GM19328 (cell line): ENCODE results near the gene TUBA8.
"Not testable (repeated sequence)": the region's sequence is repeated elsewhere in the genome, so short reads cannot be mapped to it uniquely, and the experiment has no call there.

Experiments used
- ATAC-seq: cut with Tn5 transposase; IDR thresholded peaks from one replicate; pipeline ENCODE4 v1.9.1; 2021; ENCODE audit warnings: mild to moderate bottlenecking, moderate library complexity; ENCODE audit not compliant: unreplicated experiment

TUBA8 gene

DNA sequence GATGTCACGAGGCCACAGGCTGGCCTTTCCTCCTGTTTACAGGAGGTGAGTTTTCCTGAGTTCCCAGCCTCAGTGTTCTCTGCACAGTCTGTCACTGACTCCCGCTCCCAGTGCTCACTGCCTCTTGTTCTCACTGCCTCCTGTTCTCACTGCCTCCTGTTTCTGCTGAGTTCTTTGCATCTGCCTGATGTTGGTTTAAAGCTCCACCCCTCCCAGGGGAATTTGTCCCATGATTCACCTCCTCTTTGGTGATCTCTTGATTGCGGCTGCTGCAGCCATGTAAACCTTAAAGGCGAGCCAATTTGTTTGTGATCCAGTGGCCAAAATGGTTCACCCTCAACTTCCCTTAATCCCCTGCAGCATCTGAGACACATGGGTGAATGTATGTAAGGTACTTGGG is 6.0 kb upstream of the TUBA8 start:
- ATAC-seq: no peak

DNA sequence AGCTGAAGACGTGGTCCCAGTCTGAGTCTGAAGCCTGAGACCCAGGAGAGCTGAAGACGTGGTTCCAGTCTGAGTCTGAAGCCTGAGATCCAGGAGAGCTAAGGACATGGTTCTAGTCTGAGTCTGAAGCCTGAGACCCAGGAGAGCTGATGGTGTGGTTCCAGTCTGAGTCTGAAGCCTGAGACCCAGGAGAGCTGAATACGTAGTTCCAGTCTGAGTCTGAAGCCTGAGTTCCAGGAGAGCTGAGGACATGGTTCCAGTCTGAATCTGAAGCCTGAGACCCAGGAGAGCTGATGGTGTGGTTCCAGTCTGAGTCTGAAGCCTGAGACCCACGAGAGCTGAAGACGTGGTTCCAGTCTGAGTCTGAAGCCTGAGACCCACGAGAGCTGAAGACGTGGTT is 4.6 kb upstream of the TUBA8 start:
- ATAC-seq: not testable (repeated sequence)

DNA sequence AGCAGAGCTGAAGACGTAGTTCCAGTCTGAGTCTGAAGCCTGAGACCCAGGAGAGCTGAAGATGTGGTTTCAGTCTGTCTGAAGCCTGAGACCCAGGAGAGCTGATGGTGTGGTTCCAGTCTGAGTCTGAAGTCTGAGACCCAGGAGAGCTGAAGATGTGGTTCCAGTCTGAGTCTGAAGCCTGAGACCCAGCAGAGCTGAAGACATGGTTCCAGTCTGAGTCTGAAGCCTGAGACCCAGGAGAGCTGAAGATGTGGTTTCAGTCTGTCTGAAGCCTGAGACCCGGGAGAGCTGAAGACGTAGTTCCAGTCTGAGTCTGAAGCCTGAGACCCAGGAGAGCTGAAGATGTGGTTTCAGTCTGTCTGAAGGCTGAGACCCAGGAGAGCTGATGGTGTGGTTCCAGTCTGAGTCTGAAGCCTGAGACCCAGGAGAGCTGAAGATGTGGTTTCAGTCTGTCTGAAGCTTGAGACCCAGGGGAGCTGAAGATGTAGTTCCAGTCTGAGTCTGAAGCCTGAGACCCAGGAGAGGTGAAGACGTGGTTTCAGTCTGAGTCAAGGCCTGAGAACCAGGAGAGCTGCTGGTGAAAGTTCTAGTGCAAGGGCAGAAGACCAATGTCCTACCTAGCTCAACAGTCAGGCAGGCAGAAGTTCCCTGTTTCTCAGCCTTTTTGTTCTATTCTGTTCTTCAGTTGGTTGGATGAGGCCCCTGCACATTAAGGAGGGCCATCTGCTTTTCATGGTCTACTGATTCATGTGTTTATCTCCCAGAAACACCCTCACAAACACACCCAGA is 3.9 kb upstream of the TUBA8 start:
- not testable (repeated sequence) for ATAC-seq

DNA sequence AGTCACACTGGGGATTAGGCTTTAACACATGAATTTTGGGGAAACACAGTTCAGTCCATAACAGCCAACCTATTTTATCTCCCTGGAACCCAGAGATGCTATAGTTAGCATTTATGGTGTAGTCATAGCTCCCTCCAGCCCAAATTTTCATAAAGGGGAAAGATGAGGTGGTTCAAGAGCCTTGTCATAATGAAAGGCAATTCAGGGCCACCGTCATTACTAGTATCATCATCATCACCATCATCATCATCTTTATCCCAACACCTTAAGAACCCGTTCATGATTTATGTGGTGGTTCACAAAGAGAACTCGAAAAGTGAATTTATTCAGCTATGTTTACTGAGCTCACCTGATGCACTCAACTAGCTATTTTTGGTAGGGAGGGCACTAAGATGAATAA is 2.4 kb upstream of the TUBA8 start:
- no peak for ATAC-seq

- no peak for ATAC-seq
Observed at GRCh38 chr22:18109410-18110193, 1.0 kb upstream of the TUBA8 start.

DNA sequence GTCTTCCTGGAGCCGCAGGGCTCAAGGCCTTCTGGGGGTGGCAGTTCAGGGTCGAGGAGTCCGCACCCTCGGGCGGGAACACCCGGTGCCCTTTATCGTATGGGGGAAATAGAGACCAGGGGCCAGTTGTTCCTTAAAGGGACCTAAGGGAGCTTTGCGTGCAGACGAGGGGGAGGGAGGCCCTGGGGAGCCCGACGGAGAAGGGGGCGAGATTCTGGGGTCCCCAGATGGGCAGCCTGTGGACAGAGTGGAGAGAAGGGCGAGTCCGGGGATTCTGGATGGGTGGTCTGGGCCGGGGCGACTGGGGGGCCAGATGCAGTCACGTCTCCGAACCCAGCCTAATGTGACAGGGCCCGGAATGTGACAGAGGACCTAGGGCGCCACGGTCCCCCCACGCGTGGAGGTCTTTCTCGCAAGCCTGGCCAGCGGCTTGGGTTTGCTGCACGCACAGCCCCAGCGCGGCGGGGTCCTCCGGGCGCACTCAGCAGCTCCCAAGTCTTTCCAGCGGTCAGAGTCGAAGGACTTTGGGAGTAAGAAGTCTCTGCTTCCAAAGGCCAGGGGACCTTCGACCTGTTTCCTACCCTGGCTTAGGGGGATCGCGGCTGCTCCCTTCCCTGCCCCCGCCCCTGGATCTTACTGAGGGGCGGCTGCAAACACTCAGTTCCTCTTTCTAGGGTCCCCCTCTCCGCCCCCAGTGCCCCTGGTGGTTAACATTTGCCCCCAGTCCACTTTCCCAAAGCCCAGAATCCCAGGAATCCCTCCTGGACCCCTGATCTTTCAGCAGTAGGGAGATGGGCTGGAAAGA is 547 bp downstream of the TUBA8 start:
- no peak for ATAC-seq

- ATAC-seq: no peak
Observed at GRCh38 chr22:18111759-18112330, 1.2 kb downstream of the TUBA8 start.

DNA sequence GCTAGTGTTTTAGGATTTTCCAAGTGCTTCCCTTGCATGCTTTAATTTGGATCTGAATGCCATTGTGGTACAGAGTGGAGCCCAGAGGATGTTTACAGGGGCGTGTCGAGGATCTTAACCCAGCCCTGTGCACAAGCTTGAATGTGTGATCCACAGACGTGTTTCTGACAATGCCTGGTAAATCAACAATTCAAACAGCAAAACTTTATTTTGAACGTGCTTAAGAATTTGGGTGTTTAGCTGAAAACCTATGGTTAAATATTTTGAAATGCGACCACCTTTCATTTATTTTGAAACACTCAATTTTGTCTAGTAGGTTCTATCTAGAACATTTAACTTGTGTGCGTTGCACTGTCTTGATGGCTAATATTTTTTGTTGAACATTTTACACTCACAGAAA is 1.8 kb downstream of the TUBA8 start:
- ATAC-seq: no peak

DNA sequence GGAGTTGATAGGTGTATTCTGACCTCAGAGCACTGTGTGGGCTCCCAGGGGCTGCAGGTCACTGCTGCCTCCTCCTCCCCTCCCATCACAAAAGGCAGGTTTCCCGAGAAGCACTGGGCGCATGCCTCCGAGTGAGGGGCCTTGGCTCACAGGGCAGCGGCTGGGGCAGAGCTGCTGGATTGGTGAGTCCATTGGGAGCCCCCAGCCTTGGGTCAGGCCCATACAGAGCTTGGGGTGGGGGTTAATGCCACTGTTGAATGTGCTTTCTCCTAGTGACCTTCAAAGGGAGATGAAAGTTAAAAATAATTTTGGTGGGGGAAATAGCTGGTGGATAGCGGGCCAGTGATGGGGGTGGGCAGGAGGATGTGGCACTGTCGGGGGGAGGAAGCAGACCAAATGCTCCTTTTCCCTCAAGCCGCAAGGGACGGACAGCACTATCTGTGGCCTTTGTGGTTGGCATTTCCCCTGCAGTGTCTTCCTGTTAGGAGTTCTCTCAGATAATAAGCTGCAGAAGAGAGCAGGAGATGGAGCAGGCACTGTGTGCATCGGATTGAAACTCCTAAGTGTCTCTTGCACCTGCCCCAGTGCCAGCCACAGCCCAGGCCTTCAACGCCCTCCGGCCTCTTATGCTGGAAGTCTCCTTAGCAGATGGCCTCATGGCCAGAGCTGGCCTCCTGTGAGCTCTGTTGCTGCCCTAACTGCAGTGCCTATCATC is 3.2 kb downstream of the TUBA8 start:
- ATAC-seq: no peak

DNA sequence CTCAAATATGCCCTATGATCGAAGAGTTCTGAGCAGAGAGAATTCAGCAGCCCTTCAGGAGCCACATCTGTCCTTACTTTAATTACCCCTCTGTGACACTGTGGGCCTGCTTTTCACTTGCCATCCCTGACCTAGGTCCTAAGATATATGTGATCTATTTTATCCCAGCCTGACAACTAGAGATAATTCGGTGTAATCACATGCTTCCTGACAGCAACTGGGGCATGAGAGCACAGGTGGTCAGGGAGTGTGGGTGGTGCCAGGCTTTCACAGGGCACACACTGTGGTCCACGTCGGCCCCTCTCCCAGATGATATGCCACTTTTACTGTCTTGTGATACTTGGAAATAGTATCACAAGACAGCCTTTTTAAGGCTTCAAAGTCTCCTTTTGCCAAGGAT is 3.9 kb downstream of the TUBA8 start:
- no peak for ATAC-seq

- no peak for ATAC-seq
Observed at GRCh38 chr22:18114976-18115652, 4.5 kb downstream of the TUBA8 start.

GRCh38 chr22:18115906-18116371 is 5.3 kb downstream of the TUBA8 start:
- no peak for ATAC-seq

- no peak for ATAC-seq
Observed at GRCh38 chr22:18116634-18117033, 6.0 kb downstream of the TUBA8 start.

DNA sequence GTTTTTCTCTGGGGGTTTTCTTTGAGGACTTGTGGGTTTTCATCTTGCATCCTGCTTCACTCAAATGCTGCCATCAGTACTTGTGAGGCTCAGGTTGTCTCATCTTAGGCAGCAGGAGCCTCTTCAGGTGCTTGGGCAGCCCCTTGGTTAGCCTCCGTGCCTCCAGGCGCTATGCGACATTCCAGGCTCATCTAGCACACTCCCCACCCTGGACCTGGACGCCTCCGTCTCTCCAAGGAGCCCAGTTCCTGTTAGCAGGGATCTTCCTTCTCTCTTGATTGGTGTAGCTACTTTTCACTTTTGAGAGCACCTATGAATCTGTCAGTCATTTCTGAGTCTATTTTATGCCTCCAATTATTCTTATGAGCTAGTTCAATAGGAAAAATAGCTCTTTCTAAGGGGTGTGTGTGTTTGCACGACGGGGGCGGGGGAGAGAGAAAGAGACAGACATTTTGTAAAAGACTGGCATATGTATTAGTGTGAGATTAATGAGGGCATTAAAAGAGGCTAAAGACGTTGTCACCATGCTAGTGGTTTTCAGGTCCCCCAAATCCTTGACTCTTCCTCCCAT is 7.8 kb downstream of the TUBA8 start:
- ATAC-seq: no peak

DNA sequence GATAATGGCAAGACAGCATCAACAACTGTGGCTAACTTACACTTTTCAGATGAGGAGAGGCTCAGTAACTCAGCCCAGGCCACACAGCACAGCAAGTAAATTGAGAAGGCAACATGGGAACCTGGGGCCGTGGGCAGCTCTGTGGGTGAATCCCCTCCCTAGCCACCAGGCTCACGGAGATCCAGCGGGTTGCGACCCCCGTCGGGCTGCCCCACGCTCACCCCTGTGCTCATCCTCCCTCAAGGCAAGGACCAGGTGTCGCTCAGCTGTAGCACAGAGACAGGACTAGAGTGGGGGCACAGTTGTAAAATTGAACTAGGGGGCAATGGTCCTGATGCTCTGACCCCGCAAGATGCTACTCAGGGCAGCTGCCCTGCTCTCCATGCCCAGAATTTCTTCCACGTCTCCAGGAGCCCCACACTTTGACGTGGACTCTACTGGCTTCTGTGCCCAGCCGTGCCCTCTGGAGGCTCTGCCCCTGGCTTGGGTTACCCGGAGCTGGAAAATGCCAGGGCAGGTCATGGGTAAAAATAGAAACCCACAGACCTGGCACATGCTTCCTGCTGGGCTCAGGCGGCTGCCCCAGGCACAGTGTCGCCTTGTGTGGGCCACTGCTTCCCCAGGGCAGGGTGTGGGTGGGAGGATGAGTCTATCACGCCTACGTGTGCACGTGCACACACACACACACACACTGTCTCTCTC is 9.0 kb downstream of the TUBA8 start:
- no peak for ATAC-seq

DNA sequence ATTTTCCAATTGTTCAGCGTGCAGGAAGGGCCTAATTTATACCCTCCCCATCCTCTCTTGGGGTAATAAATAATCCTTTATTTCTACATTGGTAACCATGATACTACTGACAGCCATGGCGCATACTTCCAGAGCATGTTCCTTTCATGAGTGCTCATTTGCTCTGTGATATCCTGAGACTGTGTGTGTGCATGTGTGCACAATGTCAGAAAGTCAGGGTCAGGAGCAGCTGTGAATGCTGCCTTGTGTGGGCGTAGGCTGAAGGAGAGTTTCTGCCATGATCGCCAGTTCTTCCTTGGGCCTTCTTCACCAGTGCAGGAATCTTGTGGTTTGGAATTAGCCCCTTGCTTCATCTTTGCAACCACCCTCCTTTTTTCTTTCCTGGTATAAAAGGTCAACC is 10.2 kb downstream of the TUBA8 start:
- ATAC-seq: no peak

DNA sequence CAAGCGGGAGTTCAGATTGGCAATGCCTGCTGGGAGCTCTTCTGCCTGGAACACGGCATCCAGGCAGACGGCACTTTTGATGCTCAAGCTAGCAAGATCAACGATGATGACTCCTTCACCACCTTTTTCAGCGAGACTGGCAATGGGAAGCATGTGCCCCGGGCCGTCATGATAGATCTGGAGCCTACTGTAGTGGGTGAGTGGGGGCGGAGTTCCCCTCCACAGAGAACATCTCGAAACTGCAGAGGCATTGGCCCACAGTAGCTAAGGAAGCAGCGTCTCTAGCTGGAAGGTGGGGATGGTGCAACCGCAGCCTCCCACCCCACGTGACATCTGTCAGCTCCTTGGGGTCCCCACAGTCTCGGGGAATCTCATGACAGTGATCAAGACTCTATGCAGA is 10.9 kb downstream of the TUBA8 start:
- no peak for ATAC-seq

DNA sequence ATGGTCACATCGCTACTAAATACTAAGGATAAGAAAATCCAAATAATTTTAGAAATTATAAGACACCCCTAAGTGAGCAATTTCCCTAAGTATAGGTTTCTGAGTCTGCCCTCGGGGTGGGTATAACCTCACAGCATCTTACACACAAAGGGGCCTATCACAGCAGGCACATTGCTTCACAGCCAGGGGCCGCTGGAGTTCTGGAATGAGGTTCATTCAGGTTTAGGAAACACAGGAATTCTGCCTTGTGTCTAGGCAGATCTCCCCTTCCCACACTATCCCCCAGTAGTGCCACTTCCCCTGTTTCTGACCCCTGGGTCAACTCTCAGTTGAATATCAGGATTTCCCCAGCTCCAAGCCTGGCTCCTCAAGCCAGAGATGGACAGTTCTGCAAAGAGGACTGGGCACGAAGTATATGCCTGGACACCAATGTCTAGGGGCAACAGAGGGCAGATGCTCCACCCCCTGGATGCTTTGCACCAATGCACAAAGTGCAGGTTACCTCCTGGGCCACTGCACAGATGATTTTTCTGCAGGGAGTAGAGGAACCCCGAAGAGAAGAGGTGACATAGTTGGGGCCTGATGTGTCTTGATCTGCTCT is 11.4 kb downstream of the TUBA8 start:
- ATAC-seq: no peak
